GM10266 (cell line): ENCODE measurements around the gene NPLOC4.

Experiments
- DNase-seq: peaks from one replicate; pipeline ENCODE4 v3.0.0; 2012; ENCODE audit errors: extremely low spot score
- TF ChIP-seq, protein P1 (sequence below): IDR thresholded peaks from 2 replicates; pipeline ENCODE4 v1.5.1; 2012; ENCODE audit warnings: mild to moderate bottlenecking, low read depth; ENCODE audit not compliant: control insufficient read depth, insufficient read depth; ENCODE audit errors: missing control alignments

NPLOC4 gene

GRCh38 chr17:81542431-81543338 lies 94.2 kb downstream of the NPLOC4 start:
- TF ChIP-seq, protein P1, sequence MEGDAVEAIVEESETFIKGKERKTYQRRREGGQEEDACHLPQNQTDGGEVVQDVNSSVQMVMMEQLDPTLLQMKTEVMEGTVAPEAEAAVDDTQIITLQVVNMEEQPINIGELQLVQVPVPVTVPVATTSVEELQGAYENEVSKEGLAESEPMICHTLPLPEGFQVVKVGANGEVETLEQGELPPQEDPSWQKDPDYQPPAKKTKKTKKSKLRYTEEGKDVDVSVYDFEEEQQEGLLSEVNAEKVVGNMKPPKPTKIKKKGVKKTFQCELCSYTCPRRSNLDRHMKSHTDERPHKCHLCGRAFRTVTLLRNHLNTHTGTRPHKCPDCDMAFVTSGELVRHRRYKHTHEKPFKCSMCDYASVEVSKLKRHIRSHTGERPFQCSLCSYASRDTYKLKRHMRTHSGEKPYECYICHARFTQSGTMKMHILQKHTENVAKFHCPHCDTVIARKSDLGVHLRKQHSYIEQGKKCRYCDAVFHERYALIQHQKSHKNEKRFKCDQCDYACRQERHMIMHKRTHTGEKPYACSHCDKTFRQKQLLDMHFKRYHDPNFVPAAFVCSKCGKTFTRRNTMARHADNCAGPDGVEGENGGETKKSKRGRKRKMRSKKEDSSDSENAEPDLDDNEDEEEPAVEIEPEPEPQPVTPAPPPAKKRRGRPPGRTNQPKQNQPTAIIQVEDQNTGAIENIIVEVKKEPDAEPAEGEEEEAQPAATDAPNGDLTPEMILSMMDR = no peak
- DNase-seq = no peak

DNA sequence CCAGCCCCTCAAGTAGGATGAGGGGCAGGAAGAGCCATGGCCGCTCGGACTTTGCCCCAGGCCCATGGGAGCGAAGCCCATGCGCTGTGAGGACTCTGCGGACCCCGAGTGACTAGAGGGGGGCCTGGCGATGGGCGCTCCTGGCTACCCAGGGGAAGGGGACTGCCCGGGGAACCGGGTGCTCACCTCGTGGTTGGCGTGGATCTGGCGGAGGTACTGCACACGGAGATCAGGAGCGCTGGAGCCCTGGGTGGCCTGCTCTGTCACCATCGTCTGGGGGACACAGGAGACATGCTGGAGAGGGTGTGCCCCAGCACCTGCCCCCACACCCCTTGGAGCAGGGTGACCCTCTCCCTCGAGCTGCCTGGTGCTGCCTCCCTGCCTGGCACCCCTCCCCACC lies 95.8 kb downstream of the NPLOC4 start:
- DNase-seq = no peak
- TF ChIP-seq, protein P1 = no peak

GRCh38 chr17:81540676-81541027 lies 96.3 kb downstream of the NPLOC4 start:
- DNase-seq = no peak
- TF ChIP-seq, protein P1 = no peak

DNA sequence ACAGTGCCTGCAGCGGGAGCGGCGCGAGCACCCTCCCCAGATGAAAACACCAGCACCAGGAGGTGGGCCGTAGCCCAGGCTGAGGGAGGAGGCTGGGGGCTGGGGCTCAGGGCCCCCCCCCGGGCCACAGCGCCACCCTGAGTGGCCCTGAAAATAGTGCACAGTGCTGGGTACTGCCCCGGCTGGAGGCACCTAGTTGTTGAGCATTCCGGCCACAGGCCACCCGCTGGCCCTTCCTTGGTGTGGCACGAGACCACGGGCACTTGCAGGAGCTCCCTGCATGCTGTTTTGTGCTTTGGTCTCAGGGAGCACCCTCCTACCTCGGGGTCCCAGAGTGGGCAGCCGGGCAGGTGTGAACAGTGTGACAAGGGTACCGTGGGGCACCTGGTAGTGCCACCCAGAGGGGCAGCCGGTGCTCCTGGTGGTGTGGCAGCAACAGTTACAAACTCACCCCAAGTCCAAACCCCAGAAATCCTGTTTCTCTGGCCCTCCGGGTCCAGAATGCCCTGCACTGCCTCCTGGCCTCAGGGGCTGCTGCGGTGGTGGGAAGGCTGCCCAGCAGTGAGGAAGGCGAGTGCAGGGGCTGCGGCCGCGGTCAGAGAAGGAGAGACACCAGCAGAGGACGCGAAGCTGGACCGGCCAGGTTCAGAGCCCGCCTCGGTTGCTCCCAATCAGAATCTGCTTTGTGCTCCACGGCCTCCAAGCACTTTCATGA lies 96.8 kb downstream of the NPLOC4 start:
- DNase-seq = no peak
- TF ChIP-seq, protein P1 = no peak

DNA sequence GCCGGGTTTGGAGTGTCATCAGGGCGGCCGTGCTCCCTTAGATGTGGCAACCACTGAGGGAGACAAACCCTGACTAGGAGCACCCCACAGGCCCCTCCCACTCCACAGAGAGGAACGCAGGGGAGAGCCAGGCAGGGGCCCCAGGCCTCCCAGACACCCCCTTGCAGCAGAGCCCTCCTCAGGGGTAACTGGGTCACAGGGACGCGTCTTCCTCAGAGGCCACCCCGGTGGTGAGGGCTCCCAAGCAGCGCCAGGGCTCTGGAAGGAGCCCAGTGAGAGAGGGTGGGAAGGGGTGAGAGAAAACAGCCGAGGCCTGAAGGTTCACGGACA lies 97.4 kb downstream of the NPLOC4 start:
- TF ChIP-seq, protein P1 = no peak

DNA sequence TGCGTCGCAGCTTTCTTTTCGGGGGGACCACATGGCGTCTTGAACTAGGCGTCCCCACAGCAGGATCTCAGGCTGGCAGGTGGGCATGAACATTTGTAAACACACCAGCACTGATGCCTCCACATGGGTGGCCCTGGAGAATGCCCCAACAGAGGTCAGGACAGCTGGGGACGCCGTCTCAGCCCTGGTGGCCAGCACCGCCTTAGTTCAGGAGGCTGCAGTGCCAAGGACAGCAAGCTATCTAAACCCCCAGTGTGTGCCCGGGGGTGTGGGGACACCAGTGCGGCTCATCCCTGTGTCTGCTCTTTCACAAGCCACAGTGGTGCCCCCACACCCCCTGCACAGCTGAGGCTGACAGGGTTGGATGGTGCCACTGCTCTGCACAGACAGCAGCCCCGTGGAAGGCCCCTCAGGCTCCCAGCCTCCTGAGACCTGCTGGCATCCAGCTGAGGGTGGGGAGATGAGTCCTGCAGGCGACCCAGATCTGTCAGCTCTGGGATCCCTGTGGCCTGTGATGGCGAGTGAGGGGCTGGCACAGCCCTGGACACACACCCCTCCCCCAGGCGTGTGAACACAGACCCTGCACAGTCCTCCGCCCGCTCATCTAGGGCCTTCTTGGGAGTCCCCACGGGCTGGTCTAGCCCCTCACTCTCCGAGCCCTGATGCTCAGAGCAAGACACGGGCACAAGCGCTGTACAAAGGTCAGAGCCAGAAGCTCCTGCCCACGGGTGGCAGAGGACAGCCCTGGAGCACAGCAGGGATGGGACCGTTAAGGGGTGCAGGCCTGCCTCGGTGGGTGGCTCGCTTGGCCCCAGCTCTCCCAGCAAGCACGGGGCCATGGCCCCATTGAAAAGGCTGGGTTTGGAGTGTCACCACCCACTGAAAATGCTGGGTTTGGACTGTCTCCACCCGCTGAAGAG lies 98.0 kb downstream of the NPLOC4 start:
- DNase-seq = no peak
- TF ChIP-seq, protein P1 = no peak

More for the DNA sequence above, 97.4 kb downstream of the NPLOC4 start:
- no peak for DNase-seq
